Common myeloid progenitor, CD34-positive (primary cell): Measurements from ENCODE around the gene ERMAP.

ENCODE experiments used
- CTCF ChIA-PET: fragments of 350-600 bp; sonication (Branson Sonifier 250); formaldehyde crosslinking; loops from one replicate; lab custom pipeline; 2021; ENCODE audit warnings: antibody characterized with exemption; lab: Charles Lee
- POLR2A ChIA-PET: fragments of 350-600 bp; sonication (Branson Sonifier 250); formaldehyde crosslinking; loops from one replicate; lab custom pipeline; 2021; ENCODE audit warnings: antibody characterized with exemption; lab: Charles Lee
- DNase-seq, 3 donors: peaks; one replicate each; pipeline versions ENCODE4 v3.0.0 to v3.0.0-alpha.2; 2013
- H3K27ac ChIP-seq, 2 experiments: 1 replicate in 1 of 2; 2 replicates in 1 of 2; pipeline ENCODE4 v1.7.0; 2013; ENCODE audit warnings: inconsistent platforms in 2 of 2, low read length in 2 of 2, mild to moderate bottlenecking in 2 of 2, low read depth in 1 of 2, moderate library complexity in 1 of 2; ENCODE audit not compliant: severe bottlenecking in 2 of 2, insufficient read depth in 1 of 2, poor library complexity in 1 of 2
- H3K27me3 ChIP-seq, 5 experiments: replicated peaks in 2 of 5; 1 replicate in 3 of 5; 2 replicates in 2 of 5; pipeline versions ENCODE4 v1.6.1 to v1.7.0; 2013; ENCODE audit warnings: low read length in 4 of 5, mild to moderate bottlenecking in 2 of 5, moderate library complexity in 2 of 5, inconsistent platforms in 1 of 5; ENCODE audit not compliant: insufficient read depth in 5 of 5, control insufficient read depth in 4 of 5
- H3K36me3 ChIP-seq, 4 experiments: 1 replicate in 2 of 4; 2 replicates in 2 of 4; pipeline versions ENCODE4 v1.6.1 to v1.7.0; 2013; ENCODE audit warnings: low read length in 3 of 4, control low read depth in 1 of 4, mild to moderate bottlenecking in 1 of 4; ENCODE audit not compliant: control insufficient read depth in 4 of 4, insufficient read depth in 4 of 4
- H3K4me1 ChIP-seq, 4 experiments: 1 replicate in 3 of 4; 2 replicates in 1 of 4; pipeline versions ENCODE4 v1.6.1 to v1.7.1; 2013; ENCODE audit warnings: low read length in 3 of 4, mild to moderate bottlenecking in 3 of 4, control low read depth in 1 of 4, inconsistent platforms in 1 of 4, moderate library complexity in 1 of 4; ENCODE audit not compliant: control insufficient read depth in 4 of 4, insufficient read depth in 4 of 4; ENCODE audit errors: control extremely low read depth in 1 of 4
- H3K4me3 ChIP-seq, 7 experiments: 1 replicate in 4 of 7; 2 replicates in 3 of 7; pipeline versions ENCODE4 v1.5.1 to v1.7.0; 2013; ENCODE audit warnings: mild to moderate bottlenecking in 7 of 7, low read length in 6 of 7, moderate library complexity in 6 of 7, inconsistent platforms in 2 of 7, low read depth in 2 of 7, control low read depth in 1 of 7; ENCODE audit not compliant: insufficient read depth in 4 of 7, control insufficient read depth in 1 of 7; ENCODE audit errors: extremely low read depth in 1 of 7
- H3K9me3 ChIP-seq, 5 experiments: 1 replicate in 4 of 5; 2 replicates in 1 of 5; pipeline versions ENCODE4 v1.6.1 to v1.7.1; 2013; ENCODE audit warnings: low read length in 4 of 5, mild to moderate bottlenecking in 2 of 5, inconsistent platforms in 1 of 5, low read depth in 1 of 5, moderate library complexity in 1 of 5; ENCODE audit not compliant: control insufficient read depth in 4 of 5, insufficient read depth in 2 of 5; ENCODE audit errors: control extremely low read depth in 1 of 5
- WGBS: methylation state at CpG from one replicate; pipeline ENCODE4 v1.1.5; 2013; ENCODE audit not compliant: insufficient coverage; 5-methylcytosine and 5-hydroxymethylcytosine counted together

The ERMAP gene

GRCh38 chr1:42848823-42849537 is 32.1 kb downstream of the ERMAP start:
- Histone ChIP-seq H3K9me3 (peaks cover 0 to 18% (median 6%) of the 10 kb centered on the region in 5 experiments), H3K27ac (no peak overlapping the region), H3K27me3 (no peaks in the 10 kb centered on the region), H3K36me3 (peaks cover 8 to 42% (median 29%) of the 10 kb centered on the region in 4 experiments), H3K4me3 (no peak overlapping the region), H3K4me1 (peaks cover 8 to 22% (median 16%) of the 10 kb centered on the region in 4 experiments)
- CTCF ChIA-PET = no interaction called here
- POLR2A ChIA-PET = interaction anchor here (0.6 kb wide), 1 partner anchor 45 kb away, joined by 3 read pairs; no protein-coding TSS in a partner anchor
- 100% methylated on average over 1 of the region's 2 CpGs for WGBS
- no peak for DNase-seq

- ChIA-PET CTCF (no interaction called here), POLR2A (interaction anchor here (0.6 to 1.4 kb wide), 2 partner anchors 32 to 44 kb away, joined by 3 read pairs; partner anchors contain the start of gene SVBP)
- no peak overlapping the region for H3K27ac ChIP-seq
- peaks cover 8 to 22% (median 16%) of the 10 kb centered on the region in 4 experiments for H3K4me1 ChIP-seq
- no peak for DNase-seq
- no peak overlapping the region for H3K4me3 ChIP-seq
- peaks cover 8 to 39% (median 28%) of the 10 kb centered on the region in 4 experiments for H3K36me3 ChIP-seq
- H3K9me3 ChIP-seq = peaks cover 0 to 18% (median 6%) of the 10 kb centered on the region in 5 experiments
- no peaks in the 10 kb centered on the region for H3K27me3 ChIP-seq
- WGBS = 100% methylated on average over 5 of the region's 5 CpGs
Measured at GRCh38 chr1:42849944-42850343, 33.0 kb downstream of the ERMAP start.

- 100% methylated on average over 14 of the region's 15 CpGs for WGBS
- POLR2A ChIA-PET = interaction anchor here (0.5 to 1.4 kb wide), 2 partner anchors 34 to 966 kb away, joined by 3 read pairs; partner anchors contain the start of gene SVBP
Measured at GRCh38 chr1:42851420-42851819, 34.5 kb downstream of the ERMAP start.

GRCh38 chr1:42851960-42852607 is 35.2 kb downstream of the ERMAP start:
- ChIA-PET CTCF (interaction anchor here (1.1 kb wide), 1 partner anchor 222 kb away, joined by 3 read pairs; no protein-coding TSS in a partner anchor), POLR2A (interaction anchor here (0.5 kb wide), 1 partner anchor 967 kb away, joined by 3 read pairs; no protein-coding TSS in a partner anchor)
- peaks cover 8 to 39% (median 28%) of the 10 kb centered on the region in 4 experiments for H3K36me3 ChIP-seq
- peaks cover 0 to 18% (median 6%) of the 10 kb centered on the region in 5 experiments for H3K9me3 ChIP-seq
- DNase-seq = no peak
- no peak overlapping the region for H3K4me3 ChIP-seq
- H3K4me1 ChIP-seq = peaks cover 2 to 11% (median 7%) of the 10 kb centered on the region in 4 experiments
- 100% methylated on average over 2 of the region's 2 CpGs for WGBS
- H3K27ac ChIP-seq = no peak overlapping the region
- no peaks in the 10 kb centered on the region for H3K27me3 ChIP-seq

More at GRCh38 chr1:42851420-42851819, 34.5 kb downstream of the ERMAP start:
- CTCF ChIA-PET = interaction anchor here (1.1 kb wide), 1 partner anchor 223 kb away, joined by 3 read pairs; no protein-coding TSS in a partner anchor
- no peak for DNase-seq
- peaks cover 0 to 18% (median 6%) of the 10 kb centered on the region in 5 experiments for H3K9me3 ChIP-seq
- H3K27ac ChIP-seq = no peak overlapping the region
- H3K4me1 ChIP-seq = peaks cover 2 to 15% (median 11%) of the 10 kb centered on the region in 4 experiments
- peaks cover 8 to 39% (median 28%) of the 10 kb centered on the region in 4 experiments for H3K36me3 ChIP-seq
- H3K27me3 ChIP-seq = no peaks in the 10 kb centered on the region
- no peak overlapping the region for H3K4me3 ChIP-seq

- Histone ChIP-seq H3K9me3 (peaks cover 0 to 18% (median 6%) of the 10 kb centered on the region in 5 experiments), H3K27me3 (no peaks in the 10 kb centered on the region), H3K4me3 (no peak overlapping the region), H3K36me3 (peaks cover 8 to 39% (median 28%) of the 10 kb centered on the region in 4 experiments), H3K4me1 (peaks cover 0 to 6% (median 2%) of the 10 kb centered on the region in 4 experiments), H3K27ac (no peak overlapping the region)
- ChIA-PET POLR2A (no interaction called here), CTCF (no interaction called here)
- WGBS = 0% methylated on average over 1 of the region's 2 CpGs
- DNase-seq = no peak
Measured at GRCh38 chr1:42852608-42852980, 35.7 kb downstream of the ERMAP start.

- CTCF ChIA-PET = interaction anchor here (1.2 kb wide), 1 partner anchor 8 kb away, joined by 3 read pairs; no protein-coding TSS in a partner anchor
Measured at GRCh38 chr1:42853116-42853884, 36.4 kb downstream of the ERMAP start.

More at GRCh38 chr1:42853116-42853884, 36.4 kb downstream of the ERMAP start:
- no peak overlapping the region for H3K27ac ChIP-seq
- no peaks in the 10 kb centered on the region for H3K27me3 ChIP-seq
- H3K9me3 ChIP-seq = peaks cover 0 to 18% (median 6%) of the 10 kb centered on the region in 5 experiments
- H3K36me3 ChIP-seq = peaks cover 8 to 39% (median 28%) of the 10 kb centered on the region in 4 experiments
- H3K4me3 ChIP-seq = no peak overlapping the region
- no peak for DNase-seq
- no peaks in the 10 kb centered on the region for H3K4me1 ChIP-seq
- POLR2A ChIA-PET = no interaction called here
- 100% methylated on average over 1 of the region's 6 CpGs for WGBS
